K562 (cell line): ENCODE results near the gene PTH2. TPM values are rescaled to one million over a fixed set of nuclear protein-coding genes. Genes with fewer than 3 reads are reported as not detected.

Source experiments
- ARID2 ChIP-seq: fragments of 450-650 bp; IDR thresholded peaks from 2 replicates; pipeline ENCODE4 v1.6.1; 2017; ENCODE audit warnings: antibody characterized with exemption, mild to moderate bottlenecking
- CAMTA2 ChIP-seq: fragments of 250-450 bp; sonication (Bioruptor Pico); conservative IDR thresholded peaks from 2 replicates; pipeline ENCODE4 v1.5.1; 2022
- CBFA2T2 ChIP-seq: fragments of 450-650 bp; conservative IDR thresholded peaks from 2 replicates; pipeline ENCODE4 v1.6.1; 2017; ENCODE audit warnings: mild to moderate bottlenecking
- ETS1 ChIP-seq: conservative IDR thresholded peaks from 2 replicates; pipeline ENCODE4 v1.6.1; 2011; ENCODE audit warnings: low read depth, mild to moderate bottlenecking, low read length; ENCODE audit not compliant: control insufficient read depth
- GTF3C2 ChIP-seq: IDR thresholded peaks from 3 replicates; pipeline ENCODE4 v1.6.1; 2011; ENCODE audit warnings: borderline replicate concordance, mild to moderate bottlenecking, moderate library complexity; ENCODE audit not compliant: insufficient read length; ENCODE audit errors: extremely low read depth
- MITF ChIP-seq: IDR thresholded peaks from 2 replicates; pipeline ENCODE4 v1.6.1; 2014; ENCODE audit warnings: antibody characterized with exemption
- PTBP1 ChIP-seq: fragments of 200-400 bp; formaldehyde crosslinking; IDR thresholded peaks from 2 replicates; pipeline ENCODE4 v1.6.1; 2017; ENCODE audit warnings: low read depth, low read length
- RBM17 ChIP-seq: fragments of 200-400 bp; formaldehyde crosslinking; IDR thresholded peaks from 2 replicates; pipeline ENCODE4 v1.6.1; 2017; ENCODE audit warnings: low read depth, mild to moderate bottlenecking, low read length, borderline replicate concordance
- RCOR1 ChIP-seq, 2 experiments: IDR thresholded peaks; 2 replicates each; pipeline ENCODE4 v1.6.1; 2012; ENCODE audit warnings: low read depth in 2 of 2, low read length in 2 of 2, borderline replicate concordance in 1 of 2, improper control_type of control experiment in 1 of 2
- SMARCE1 ChIP-seq: fragments of 450-650 bp; IDR thresholded peaks from 2 replicates; pipeline ENCODE4 v1.7.1; 2016; ENCODE audit warnings: mild to moderate bottlenecking
- TSHZ1 ChIP-seq: fragments of 250-450 bp; sonication (Bioruptor Pico); IDR thresholded peaks from 2 replicates; pipeline ENCODE4 v1.4.0; 2020; ENCODE audit warnings: mild to moderate bottlenecking, moderate library complexity
- ZNF175 ChIP-seq: fragments of 200-800 bp; sonication (Bioruptor generic); IDR thresholded peaks from 2 replicates; pipeline ENCODE4 v1.6.1; 2016; ENCODE audit warnings: low read depth, mild to moderate bottlenecking, missing genetic modification characterization, missing compliant biosample characterization
- ZNF280A ChIP-seq: fragments of 450-650 bp; IDR thresholded peaks from 2 replicates; pipeline ENCODE4 v1.6.1; 2018; ENCODE audit warnings: mild to moderate bottlenecking, low read depth; ENCODE audit not compliant: partially characterized antibody
- ZNF551 ChIP-seq: fragments of 250-450 bp; sonication (Bioruptor Pico); IDR thresholded peaks from 2 replicates; pipeline ENCODE4 v1.5.0; 2021; ENCODE audit warnings: mild to moderate bottlenecking, moderate library complexity
- polyA plus RNA-seq, 8 experiments: library from polyadenylated mRNA; depleted of rRNA in 4 of 8; stranded (reverse) in 5 of 8; unstranded in 3 of 8; fragments of >200 nt; fragmentation: Nextera tagmentation in 2 of 8; fragmentation: Illumina TruSeq in 1 of 8; extraction: Ambion mirVana in 2 of 8; extraction: Trizol in 1 of 8; gene quantifications; 2 replicates each; pipeline versions ENCODE4 v1.2.1 to v1.2.3, GENCODE V29; 2011 to 2014; ENCODE audit warnings: inconsistent platforms in 1 of 8, missing spikeins in 1 of 8
- total RNA-seq, 7 experiments: library from RNA; depleted of rRNA in 6 of 7; stranded (reverse); fragments of >200 nt in 6 of 7; fragmentation: Illumina TruSeq in 2 of 7; extraction: Trizol in 2 of 7; gene quantifications; 2 replicates each; pipeline versions ENCODE4 v1.2.1 to v1.2.3, GENCODE V29; 2011 to 2021; ENCODE audit warnings: low replicate concordance in 1 of 7

PTH2 gene
- total and polyA plus RNA-seq, 9 of the 15 experiments (the other 6 are each of a cell fraction or from before 2014, with no cell fraction given) = 1.3 TPM; not detected in 8

- no peak for TF ChIP-seq MITF
- TF ChIP-seq SMARCE1 = no peak
- TF ChIP-seq ZNF551 (CRISPR knock-in tag) = no peak
- TF ChIP-seq RCOR1 (IDR thresholded peaks at IDR 0.05; ENCODE audit: borderline replicate concordance in 1 of 2, low read depth in 2 of 2, low read length in 2 of 2) = no peak
- TF ChIP-seq ARID2 = no peak
- no peak for TF ChIP-seq RBM17
- TF ChIP-seq CBFA2T2 = no peak
- no peak for TF ChIP-seq CAMTA2 (CRISPR knock-in tag)
- TF ChIP-seq ZNF280A = no peak
- TF ChIP-seq GTF3C2 = no peak
- 0 out of 2 replicates have a peak, but pooled peaks have one; percentile 76 for TF ChIP-seq ZNF175 (CRISPR knock-in tag)
- TF ChIP-seq TSHZ1 (CRISPR knock-in tag) = no peak
- TF ChIP-seq PTBP1 = no peak
- TF ChIP-seq ETS1 = no peak
Measured at GRCh38 chr19:49409441-49410029, 13.7 kb downstream of the PTH2 start (continued).
